Karpas-422 (cell line): ENCODE measurements around the gene ROBO1. TPM values are rescaled to one million over a fixed set of nuclear protein-coding genes. Genes with fewer than 3 reads are reported as not detected.

Source experiments
- DNase-seq: peaks from one replicate; pipeline ENCODE4 v3.0.0-alpha.2; 2015
- H2AFZ ChIP-seq: fragments of 200-600 bp; sonication (generic); 2 replicates; pipeline ENCODE4 v1.6.1; 2014; ENCODE audit warnings: antibody characterized with exemption, low read length, mixed read lengths
- H3K27ac ChIP-seq: fragments of 200-600 bp; sonication (generic); 2 replicates; pipeline ENCODE4 v1.5.1; 2014; ENCODE audit warnings: mild to moderate bottlenecking, low read length, moderate library complexity
- H3K27me3 ChIP-seq: fragments of 200-600 bp; sonication (generic); 2 replicates; pipeline ENCODE4 v1.6.1; 2014; ENCODE audit warnings: low read length, mixed read lengths
- H3K36me3 ChIP-seq: fragments of 200-600 bp; sonication (generic); 2 replicates; pipeline ENCODE4 v1.6.1; 2014; ENCODE audit warnings: low read length, mixed read lengths; ENCODE audit not compliant: insufficient read depth
- H3K4me1 ChIP-seq: fragments of 200-600 bp; sonication (generic); 2 replicates; pipeline ENCODE4 v1.6.1; 2014; ENCODE audit warnings: mild to moderate bottlenecking, low read length, mixed read lengths
- H3K4me2 ChIP-seq: fragments of 200-600 bp; sonication (generic); 2 replicates; pipeline ENCODE4 v1.6.1; 2014; ENCODE audit warnings: low read length, low read depth, mild to moderate bottlenecking; ENCODE audit not compliant: poor library complexity, severe bottlenecking
- H3K4me3 ChIP-seq: fragments of 200-600 bp; sonication (generic); 2 replicates; pipeline ENCODE4 v1.5.1; 2014; ENCODE audit warnings: mild to moderate bottlenecking, antibody characterized with exemption, low read length, mixed read lengths
- H3K79me2 ChIP-seq: fragments of 200-600 bp; sonication (generic); 2 replicates; pipeline ENCODE4 v1.6.1; 2014; ENCODE audit warnings: mild to moderate bottlenecking, low read length, mixed read lengths
- H3K9ac ChIP-seq: fragments of 200-600 bp; sonication (generic); 2 replicates; pipeline ENCODE4 v1.6.0; 2014; ENCODE audit warnings: low read length
- H3K9me2 ChIP-seq: fragments of 200-600 bp; sonication (generic), shearing (Covaris generic); replicated peaks from 2 replicates; pipeline ENCODE4 v1.6.0; 2014; ENCODE audit warnings: mild to moderate bottlenecking, low read length, moderate library complexity; ENCODE audit not compliant: insufficient read depth
- H3K9me3 ChIP-seq: fragments of 300-700, 200-600 bp; sonication (generic); 2 replicates; pipeline ENCODE4 v1.6.1; 2014; ENCODE audit warnings: low read length, mixed read lengths
- H4K20me1 ChIP-seq: fragments of 200-600 bp; sonication (generic); 2 replicates; pipeline ENCODE4 v1.6.1; 2014; ENCODE audit warnings: mild to moderate bottlenecking, antibody characterized with exemption, low read length, low read depth; ENCODE audit not compliant: insufficient read depth
- total RNA-seq: library from RNA; depleted of rRNA; stranded (reverse); fragments of >200 nt; shearing (Covaris generic); gene quantifications from 2 replicates; pipeline ENCODE4 v1.2.3, GENCODE V29; 2014; ENCODE audit warnings: low replicate concordance

ROBO1 gene
- total RNA-seq, 1 experiment from 2014 or later, result not detected

DNA sequence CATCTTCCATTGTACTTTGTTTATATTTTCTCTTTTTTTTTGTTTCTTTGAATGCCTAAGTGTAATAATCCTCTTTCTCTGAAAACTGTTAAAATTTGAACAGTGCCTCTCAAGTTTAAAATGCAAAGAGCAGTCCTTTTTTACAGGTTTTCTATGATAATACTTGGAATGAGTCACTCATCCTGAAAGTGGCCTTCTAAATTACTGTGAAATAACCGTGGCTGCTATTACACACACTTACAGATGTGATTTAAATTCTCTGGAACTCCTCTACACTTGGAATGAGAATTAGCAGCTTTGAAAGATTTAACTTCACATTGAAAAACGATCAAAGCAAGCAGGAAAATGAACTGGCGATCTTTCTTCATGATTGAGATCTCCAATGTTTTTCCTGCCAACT, 105.9 kb downstream of the ROBO1 start:
- Histone ChIP-seq H3K36me3 (no peaks in the 10 kb centered on the region), H3K27me3 (0 out of 2 replicates have a peak, but pooled peaks cover 2% of the 10 kb centered on the region), H3K4me1 (no peaks in the 10 kb centered on the region), H3K9me2 (0 out of 2 replicates have a peak, but pooled peaks cover 3% of the 10 kb centered on the region), H3K9me3 (no peaks in the 10 kb centered on the region), H3K9ac (no peak overlapping the region), H2AFZ (no peak overlapping the region), H3K4me2 (no peak overlapping the region), H3K79me2 (no peaks in the 10 kb centered on the region), H4K20me1 (no peaks in the 10 kb centered on the region), H3K27ac (no peak overlapping the region), H3K4me3 (no peak overlapping the region)
- DNase-seq, result no peak

DNA sequence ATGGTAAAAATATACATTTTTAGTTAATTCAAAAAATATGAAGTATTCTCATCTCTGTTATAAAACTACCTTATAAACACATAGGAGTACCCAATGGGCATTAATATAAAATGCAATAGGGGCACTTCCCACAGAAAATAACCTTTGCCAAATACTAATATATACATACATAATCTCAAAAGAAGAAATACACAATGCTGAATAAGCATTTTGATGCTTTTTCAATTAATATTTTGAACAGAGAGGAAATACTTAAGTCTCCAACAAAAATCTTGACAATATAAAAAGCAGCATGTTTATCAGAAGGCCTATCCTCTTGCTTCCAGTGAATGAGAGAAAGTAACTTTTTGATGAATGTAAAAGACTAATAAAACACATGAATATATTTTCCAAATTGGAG, 110.7 kb downstream of the ROBO1 start:
- H2AFZ ChIP-seq, result no peak overlapping the region
- H3K79me2 ChIP-seq, result no peaks in the 10 kb centered on the region
- no peaks in the 10 kb centered on the region for H3K36me3 ChIP-seq
- H3K4me3 ChIP-seq, result no peak overlapping the region
- DNase-seq, result no peak
- H4K20me1 ChIP-seq, result no peaks in the 10 kb centered on the region
- H3K9ac ChIP-seq, result no peak overlapping the region
- H3K9me3 ChIP-seq, result no peaks in the 10 kb centered on the region
- H3K27me3 ChIP-seq, result 0 out of 2 replicates have a peak, but pooled peaks cover 2% of the 10 kb centered on the region
- no peaks in the 10 kb centered on the region for H3K4me1 ChIP-seq
- H3K4me2 ChIP-seq, result no peak overlapping the region
- H3K9me2 ChIP-seq, result 0 out of 2 replicates have a peak, but pooled peaks cover 3% of the 10 kb centered on the region
- H3K27ac ChIP-seq, result no peak overlapping the region

DNA sequence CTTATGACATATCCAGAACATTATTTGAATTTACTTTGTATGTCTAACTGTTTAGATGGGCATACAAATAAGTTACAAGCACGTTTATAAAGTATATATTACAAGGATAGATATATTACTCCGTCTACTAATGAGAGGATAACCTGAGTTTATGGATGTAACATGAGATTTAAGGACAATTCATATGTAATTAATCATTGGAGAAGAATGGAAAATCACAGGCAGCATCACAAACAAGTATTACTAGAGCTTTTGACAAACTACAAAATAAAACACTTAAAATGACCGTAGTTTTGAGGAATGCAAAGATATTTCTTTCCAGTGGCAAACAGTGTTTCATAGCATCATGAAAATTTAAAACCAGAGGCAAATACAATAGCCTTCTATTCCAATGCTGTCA, 113.8 kb downstream of the ROBO1 start:
- no peak overlapping the region for H3K4me2 ChIP-seq
- H3K4me3 ChIP-seq, result no peak overlapping the region
- no peaks in the 10 kb centered on the region for H3K9me3 ChIP-seq
- no peak overlapping the region for H3K27ac ChIP-seq
- H3K36me3 ChIP-seq, result no peaks in the 10 kb centered on the region
- DNase-seq, result no peak
- H3K9me2 ChIP-seq, result 0 out of 2 replicates have a peak, but pooled peaks cover 2% of the 10 kb centered on the region
- no peaks in the 10 kb centered on the region for H3K27me3 ChIP-seq
- H4K20me1 ChIP-seq, result no peaks in the 10 kb centered on the region
- H3K79me2 ChIP-seq, result no peaks in the 10 kb centered on the region
- no peaks in the 10 kb centered on the region for H3K4me1 ChIP-seq
- no peak overlapping the region for H3K9ac ChIP-seq
- H2AFZ ChIP-seq, result no peak overlapping the region

DNA sequence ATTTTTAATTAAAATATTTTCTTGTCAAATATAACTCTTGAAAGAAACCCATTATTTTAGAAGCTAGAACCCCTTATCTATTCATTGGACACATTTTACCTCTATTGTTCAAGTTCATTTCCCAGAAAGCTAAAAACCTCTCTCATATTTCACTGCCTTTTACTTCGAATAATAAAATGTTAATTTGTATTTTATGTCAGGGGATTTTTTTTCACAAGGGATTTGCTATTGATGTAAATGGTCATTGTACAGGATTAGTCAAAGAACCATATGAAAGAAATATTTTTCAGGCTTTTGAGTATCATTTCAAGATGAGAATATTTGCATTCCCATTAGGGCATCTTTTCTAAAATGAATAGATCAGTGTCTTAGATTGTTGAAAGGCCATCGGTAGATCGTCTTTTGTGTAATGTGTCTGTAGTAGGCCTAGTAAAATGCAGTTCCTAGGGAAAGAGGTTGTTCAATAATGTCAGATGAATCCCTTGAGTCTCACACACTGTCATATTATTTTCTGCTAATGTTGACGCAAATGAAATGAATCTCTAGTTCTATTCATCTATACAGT, 114.5 kb downstream of the ROBO1 start:
- Histone ChIP-seq H3K4me1 (no peaks in the 10 kb centered on the region), H3K9me2 (no peaks in the 10 kb centered on the region), H4K20me1 (no peaks in the 10 kb centered on the region), H3K9me3 (no peaks in the 10 kb centered on the region), H3K4me2 (no peak overlapping the region), H3K79me2 (no peaks in the 10 kb centered on the region), H3K4me3 (no peak overlapping the region), H3K9ac (no peak overlapping the region), H3K27ac (no peak overlapping the region), H3K27me3 (no peaks in the 10 kb centered on the region), H3K36me3 (no peaks in the 10 kb centered on the region), H2AFZ (no peak overlapping the region)
- no peak for DNase-seq

DNA sequence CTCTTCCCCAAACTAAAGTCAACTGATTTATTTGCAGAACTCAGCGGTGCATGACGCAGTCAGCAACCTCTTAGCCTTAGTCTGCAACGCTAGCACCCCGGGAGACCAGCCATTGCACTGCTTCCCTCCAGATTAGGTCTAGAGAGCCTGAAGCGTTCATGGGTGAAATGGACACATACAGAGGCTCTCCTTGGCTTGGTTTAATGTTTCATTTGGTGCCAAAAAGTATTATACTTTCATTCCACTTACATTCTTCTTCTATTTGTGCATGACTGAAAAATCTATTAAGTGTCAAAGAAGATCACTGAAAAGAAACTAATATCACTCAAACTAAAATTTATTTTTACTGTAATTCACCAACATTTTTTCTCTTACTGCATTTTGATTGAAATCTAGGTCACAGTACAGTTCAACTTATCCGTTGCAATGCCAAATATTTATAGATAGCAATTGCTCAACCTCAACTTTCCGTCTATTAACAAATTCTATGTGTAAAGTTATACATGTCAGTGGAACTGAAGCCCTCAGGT, 116.2 kb downstream of the ROBO1 start:
- no peak overlapping the region for H3K9ac ChIP-seq
- H3K9me2 ChIP-seq, result no peaks in the 10 kb centered on the region
- no peak overlapping the region for H3K27ac ChIP-seq
- no peaks in the 10 kb centered on the region for H3K36me3 ChIP-seq
- no peaks in the 10 kb centered on the region for H4K20me1 ChIP-seq
- H3K79me2 ChIP-seq, result no peaks in the 10 kb centered on the region
- H3K27me3 ChIP-seq, result no peaks in the 10 kb centered on the region
- H3K9me3 ChIP-seq, result no peaks in the 10 kb centered on the region
- no peak overlapping the region for H3K4me3 ChIP-seq
- no peak for DNase-seq
- no peak overlapping the region for H2AFZ ChIP-seq
- no peak overlapping the region for H3K4me2 ChIP-seq
- H3K4me1 ChIP-seq, result no peaks in the 10 kb centered on the region

DNA sequence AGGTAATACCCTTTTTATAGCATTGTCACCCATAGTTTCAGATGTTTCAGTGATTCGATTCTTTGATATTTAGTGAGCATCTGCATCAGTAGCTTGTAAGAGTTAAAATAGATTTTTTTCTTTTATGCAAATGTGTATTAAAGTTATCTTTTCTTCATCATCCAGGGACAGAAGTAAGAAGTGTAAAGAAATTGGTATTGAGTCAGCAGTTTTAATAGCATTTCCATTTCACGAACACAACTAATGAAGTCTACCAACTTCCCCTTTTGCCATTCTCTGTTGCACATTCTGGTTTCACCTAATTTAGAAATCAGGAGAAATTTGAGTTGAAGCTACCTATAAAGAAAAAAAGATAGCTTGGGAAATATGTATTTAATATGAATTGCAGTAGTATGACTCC, 127.9 kb downstream of the ROBO1 start:
- H3K4me2 ChIP-seq, result no peak overlapping the region
- no peak overlapping the region for H2AFZ ChIP-seq
- no peaks in the 10 kb centered on the region; the same call in none of the 2 replicates for H3K9me2 ChIP-seq
- no peaks in the 10 kb centered on the region for H3K27me3 ChIP-seq
- no peaks in the 10 kb centered on the region for H3K4me1 ChIP-seq
- H3K36me3 ChIP-seq, result no peaks in the 10 kb centered on the region
- no peak overlapping the region for H3K9ac ChIP-seq
- H3K27ac ChIP-seq, result no peak overlapping the region
- H3K4me3 ChIP-seq, result no peak overlapping the region
- H4K20me1 ChIP-seq, result no peaks in the 10 kb centered on the region
- no peak for DNase-seq
- H3K9me3 ChIP-seq, result peaks cover 4% of the 10 kb centered on the region
- H3K79me2 ChIP-seq, result no peaks in the 10 kb centered on the region

DNA sequence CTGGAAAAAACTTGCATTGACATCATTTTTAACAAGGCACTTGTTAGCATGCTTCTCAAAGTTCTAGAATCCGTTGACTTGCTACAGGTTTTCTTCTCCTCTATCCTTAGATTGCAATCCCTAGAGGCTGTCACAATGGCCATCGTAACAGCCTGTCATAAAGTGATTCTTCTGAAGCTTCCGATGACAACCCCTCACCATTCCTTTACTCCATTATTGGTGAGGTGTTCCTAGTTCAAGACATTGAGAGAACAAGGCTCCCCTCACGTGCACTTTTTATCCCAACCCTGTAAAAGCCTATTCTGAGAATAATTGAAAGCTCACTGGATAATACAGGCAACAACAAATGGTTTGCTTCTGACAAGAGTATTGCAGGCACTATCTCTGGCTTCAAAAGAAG, 131.4 kb downstream of the ROBO1 start:
- H3K36me3 ChIP-seq, result no peaks in the 10 kb centered on the region
- H3K4me2 ChIP-seq, result no peak overlapping the region
- no peak overlapping the region for H3K27ac ChIP-seq
- no peaks in the 10 kb centered on the region for H3K27me3 ChIP-seq
- H3K4me3 ChIP-seq, result no peak overlapping the region
- no peaks in the 10 kb centered on the region for H3K4me1 ChIP-seq
- no peaks in the 10 kb centered on the region; the same call in none of the 2 replicates for H3K9me2 ChIP-seq
- no peaks in the 10 kb centered on the region for H3K79me2 ChIP-seq
- no peaks in the 10 kb centered on the region for H4K20me1 ChIP-seq
- no peak overlapping the region for H3K9ac ChIP-seq
- no peak for DNase-seq
- H3K9me3 ChIP-seq, result no peaks in the 10 kb centered on the region; the same call in none of the 2 replicates
- H2AFZ ChIP-seq, result no peak overlapping the region

DNA sequence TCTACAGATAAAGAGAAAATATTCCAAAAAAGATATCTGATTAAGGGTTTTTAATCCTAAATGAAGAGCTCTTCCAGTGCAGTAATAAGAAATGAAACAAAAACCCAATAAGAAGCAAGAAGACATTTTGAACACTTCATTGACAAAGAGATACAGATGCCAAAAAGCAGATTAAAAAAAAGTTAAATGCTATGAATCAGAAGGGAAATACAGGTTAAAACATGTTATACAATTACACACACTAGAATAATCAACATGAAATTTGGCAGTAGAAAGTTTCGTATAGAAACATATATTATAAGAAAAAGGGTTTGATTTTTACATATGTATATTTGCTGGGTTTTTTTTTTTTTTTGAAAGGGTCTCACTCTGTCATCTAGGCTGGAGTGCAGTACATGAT, 135.0 kb downstream of the ROBO1 start:
- no peaks in the 10 kb centered on the region for H3K27me3 ChIP-seq
- H3K4me2 ChIP-seq, result no peak overlapping the region
- no peak overlapping the region for H2AFZ ChIP-seq
- no peaks in the 10 kb centered on the region for H4K20me1 ChIP-seq
- H3K4me3 ChIP-seq, result no peak overlapping the region
- no peak overlapping the region for H3K27ac ChIP-seq
- H3K4me1 ChIP-seq, result no peaks in the 10 kb centered on the region
- no peaks in the 10 kb centered on the region for H3K79me2 ChIP-seq
- H3K9ac ChIP-seq, result no peak overlapping the region
- no peaks in the 10 kb centered on the region for H3K36me3 ChIP-seq
- H3K9me3 ChIP-seq, result no peaks in the 10 kb centered on the region
- no peaks in the 10 kb centered on the region for H3K9me2 ChIP-seq
- DNase-seq, result no peak
